ENCODE data around the gene HNRNPAB.
"Not testable (repeated sequence)": the region's sequence is repeated elsewhere in the genome, so short reads cannot be mapped to it uniquely, and the experiment has no call there.

HNRNPAB gene

DNA sequence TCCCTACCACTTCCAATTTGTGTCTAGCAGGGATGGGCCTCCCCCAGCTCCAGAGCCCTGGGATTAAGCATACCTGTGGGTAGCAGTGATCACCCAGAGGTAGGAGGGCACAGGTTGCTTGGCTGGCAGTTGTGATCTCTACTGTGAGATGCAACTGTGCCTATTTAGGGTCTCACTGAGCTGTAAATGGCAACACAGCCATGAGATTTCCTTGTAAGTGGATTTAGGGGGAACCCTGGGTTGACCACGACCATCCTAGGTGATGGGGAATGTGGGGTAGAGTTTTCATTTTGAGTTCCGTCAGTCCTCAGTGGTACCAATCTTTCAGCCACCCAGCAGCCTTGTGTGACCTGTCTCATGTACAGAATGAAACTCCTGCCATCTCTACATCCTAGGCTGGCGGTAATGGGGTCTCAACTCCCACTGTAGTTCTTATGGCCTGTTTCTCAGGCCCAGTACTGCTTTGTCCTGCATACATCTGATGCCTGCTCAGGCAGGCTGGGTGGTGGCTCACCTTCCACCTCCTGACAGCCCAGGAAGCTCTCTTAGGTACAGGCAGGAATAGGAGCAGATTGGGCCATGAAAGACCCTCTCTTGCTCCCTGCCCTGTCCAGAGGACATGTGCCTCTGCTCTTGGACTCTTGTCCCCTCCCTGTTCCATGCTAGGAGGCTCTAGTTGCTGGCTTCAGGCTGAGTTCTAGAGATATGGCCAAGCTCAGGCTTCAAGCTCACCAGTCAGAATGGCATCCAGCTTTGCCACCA lies 8.1 kb downstream of the HNRNPAB start:
- DNase-seq (ENCODE audit: low read depth in 2 of 2), result no peak

DNA sequence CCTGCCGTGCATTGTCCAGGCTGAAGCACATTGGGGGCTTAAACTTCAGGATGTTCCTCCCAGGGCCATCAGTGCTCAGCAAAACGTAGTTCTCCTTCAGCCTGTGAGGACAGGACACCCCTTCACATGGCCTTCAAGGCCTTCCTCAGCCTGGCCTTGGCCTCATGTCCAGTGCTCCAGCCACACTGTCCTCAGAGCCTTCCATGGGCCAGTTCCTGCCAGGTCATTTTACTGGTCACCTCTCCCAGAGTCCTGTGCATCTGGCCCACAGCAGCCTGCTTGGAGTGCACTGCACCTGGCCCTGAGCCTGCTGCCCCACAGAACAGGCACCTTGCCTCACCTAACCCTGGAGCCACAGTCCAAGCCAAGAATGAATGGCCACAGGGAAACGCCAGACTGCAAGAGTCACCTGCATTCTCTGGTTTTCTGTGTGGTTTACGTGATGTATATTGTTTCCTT lies 8.7 kb downstream of the HNRNPAB start:
- no peak for DNase-seq (ENCODE audit: low read depth in 2 of 2)

- no peak for DNase-seq (ENCODE audit: low read depth in 2 of 2)
These were observed 9.4 kb downstream of the HNRNPAB start for GRCh38 chr5:178213748-178214151.

GRCh38 chr5:178214160-178214803 lies 9.9 kb downstream of the HNRNPAB start:
- no peak for DNase-seq (ENCODE audit: low read depth in 2 of 2)

DNA sequence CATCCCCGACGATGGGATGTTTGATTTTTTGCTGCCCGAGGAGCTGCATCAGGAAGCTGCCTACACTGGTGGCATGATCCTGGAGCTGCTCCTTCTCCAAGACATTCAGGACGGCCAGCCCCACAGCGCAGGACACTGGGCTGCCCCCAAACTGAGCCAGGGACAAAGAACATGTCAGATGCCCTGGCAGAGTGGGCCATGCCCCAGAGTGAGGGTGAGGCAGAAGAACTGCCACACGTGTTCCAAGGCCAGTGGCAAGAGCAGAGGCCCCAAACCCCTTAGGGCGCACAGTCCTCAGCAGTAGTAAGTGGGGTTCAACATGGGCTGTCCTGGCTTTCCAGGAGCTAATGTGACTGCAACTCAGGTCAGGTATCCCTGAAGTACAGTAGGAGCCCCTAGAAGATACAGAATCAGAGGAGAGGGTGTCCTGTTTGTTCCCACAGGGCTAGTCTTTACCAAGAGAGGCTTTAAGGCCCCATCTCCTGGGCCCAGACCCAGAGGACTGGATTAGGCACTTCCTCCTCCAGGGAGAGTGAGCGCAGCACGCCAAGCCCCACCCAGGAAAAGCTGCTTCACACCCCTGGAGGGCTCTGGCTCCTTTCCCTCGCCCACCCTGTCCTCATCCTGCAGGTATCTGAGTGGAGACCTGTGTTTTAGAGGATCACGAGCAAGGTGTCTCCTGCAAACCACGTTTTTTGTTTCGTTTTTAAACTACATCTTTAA lies 11.1 kb downstream of the HNRNPAB start:
- no peak for DNase-seq (ENCODE audit: low read depth in 2 of 2)

DNA sequence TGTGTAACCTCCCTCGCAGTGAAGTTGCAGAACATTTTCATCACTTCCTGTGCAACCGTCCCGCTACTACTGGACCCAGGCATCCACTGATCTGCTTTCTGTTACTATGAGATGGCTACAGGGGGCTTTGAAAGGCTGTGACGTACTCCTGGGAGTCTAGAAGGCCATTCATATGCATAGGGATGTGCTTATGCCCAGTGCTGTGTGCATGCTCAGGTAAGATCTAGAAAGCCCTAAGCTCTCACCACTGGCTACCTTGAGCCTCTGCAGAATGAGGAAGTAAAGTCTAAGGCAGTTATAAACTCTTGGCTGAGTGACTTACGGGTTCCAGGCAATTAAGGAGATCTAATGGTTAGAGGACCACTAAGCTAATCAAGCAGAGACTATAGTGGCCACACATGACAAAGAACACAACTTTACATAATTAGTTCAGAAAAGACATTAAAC lies 11.8 kb downstream of the HNRNPAB start:
- DNase-seq (ENCODE audit: low read depth in 2 of 2), result no peak

DNA sequence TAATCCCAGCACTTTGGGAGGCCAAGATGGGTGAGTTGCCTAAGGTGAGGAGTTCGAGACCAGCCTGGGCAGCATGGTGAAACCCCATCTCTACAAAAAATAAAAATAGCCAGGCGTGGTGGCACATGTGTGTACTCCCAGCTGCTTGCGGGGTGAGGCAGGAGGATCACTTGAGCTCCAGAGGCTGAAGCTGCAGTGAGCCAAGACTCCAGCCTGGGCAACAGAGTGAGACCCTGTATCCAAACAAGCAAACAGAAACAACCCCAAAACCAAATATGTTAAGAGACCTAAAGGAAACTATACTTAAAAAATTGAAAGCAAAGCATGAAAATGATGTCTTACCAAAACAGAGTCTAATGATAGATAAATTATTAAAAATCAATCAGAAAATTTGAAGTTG lies 12.4 kb downstream of the HNRNPAB start:
- no peak for DNase-seq (ENCODE audit: low read depth in 2 of 2)

GRCh38 chr5:178218237-178218776 lies 14.0 kb downstream of the HNRNPAB start:
- DNase-seq (ENCODE audit: low read depth in 2 of 2), result no peak

- DNase-seq (ENCODE audit: low read depth in 2 of 2), result no peak
These were observed 14.5 kb downstream of the HNRNPAB start for GRCh38 chr5:178218827-178219226.

- DNase-seq (ENCODE audit: low read depth in 2 of 2), result no peak
These were observed 16.9 kb downstream of the HNRNPAB start for GRCh38 chr5:178221282-178221681.

GRCh38 chr5:178221853-178222252 lies 17.5 kb downstream of the HNRNPAB start:
- DNase-seq (ENCODE audit: low read depth in 2 of 2), result no peak

GRCh38 chr5:178222292-178222691 lies 18.0 kb downstream of the HNRNPAB start:
- DNase-seq (ENCODE audit: low read depth in 2 of 2), result no peak

- no peak for DNase-seq (ENCODE audit: low read depth in 2 of 2)
These were observed 19.0 kb downstream of the HNRNPAB start for GRCh38 chr5:178223196-178223773.

DNA sequence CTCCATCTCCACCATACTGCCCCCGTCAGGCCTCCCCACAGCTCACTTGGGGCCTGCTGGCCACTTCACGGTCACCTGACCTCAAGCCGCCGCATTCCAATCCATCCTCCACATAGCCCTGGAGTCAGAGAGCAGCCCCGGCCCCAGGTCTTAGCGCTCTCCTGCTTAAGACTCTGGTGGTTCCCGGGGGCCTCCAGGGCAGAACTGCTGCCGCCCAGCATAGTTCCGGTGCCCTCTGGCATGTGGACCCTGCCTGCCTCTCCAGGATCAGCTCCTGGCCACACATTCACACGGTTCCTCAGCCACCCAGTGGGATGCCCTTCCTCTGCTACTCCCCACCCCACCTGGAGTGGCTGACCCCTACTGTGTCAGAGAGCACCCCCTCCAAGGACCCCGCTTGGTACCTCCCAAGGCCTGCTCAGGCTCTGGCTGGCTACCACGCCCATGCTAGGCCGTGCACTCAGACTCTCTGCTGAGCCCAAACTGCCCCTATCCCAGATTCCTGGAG lies 19.5 kb downstream of the HNRNPAB start:
- DNase-seq (ENCODE audit: low read depth in 2 of 2), result no peak

DNA sequence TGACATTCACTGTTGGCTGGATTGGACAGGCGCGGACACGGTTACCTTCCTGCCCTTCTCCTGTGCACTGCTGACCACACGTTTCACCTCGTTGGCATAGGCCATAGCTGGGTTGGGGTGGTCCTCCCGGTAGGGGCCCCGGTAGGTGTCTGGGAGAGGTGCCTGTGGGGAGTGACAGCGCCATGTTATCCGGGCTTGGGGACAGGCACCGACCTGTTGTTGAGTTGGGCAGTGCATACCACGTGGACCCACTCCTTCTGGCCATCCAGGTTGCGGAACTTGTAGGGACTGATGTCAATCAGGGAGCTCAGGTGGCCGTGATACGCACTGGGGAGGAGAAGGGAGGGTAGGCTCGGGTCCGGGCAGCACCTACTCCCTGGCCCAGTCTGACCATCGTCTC lies 20.1 kb downstream of the HNRNPAB start:
- no peak for DNase-seq (ENCODE audit: low read depth in 2 of 2)

GRCh38 chr5:178225174-178225573 lies 20.8 kb downstream of the HNRNPAB start:
- DNase-seq (ENCODE audit: low read depth in 2 of 2), result no peak

DNA sequence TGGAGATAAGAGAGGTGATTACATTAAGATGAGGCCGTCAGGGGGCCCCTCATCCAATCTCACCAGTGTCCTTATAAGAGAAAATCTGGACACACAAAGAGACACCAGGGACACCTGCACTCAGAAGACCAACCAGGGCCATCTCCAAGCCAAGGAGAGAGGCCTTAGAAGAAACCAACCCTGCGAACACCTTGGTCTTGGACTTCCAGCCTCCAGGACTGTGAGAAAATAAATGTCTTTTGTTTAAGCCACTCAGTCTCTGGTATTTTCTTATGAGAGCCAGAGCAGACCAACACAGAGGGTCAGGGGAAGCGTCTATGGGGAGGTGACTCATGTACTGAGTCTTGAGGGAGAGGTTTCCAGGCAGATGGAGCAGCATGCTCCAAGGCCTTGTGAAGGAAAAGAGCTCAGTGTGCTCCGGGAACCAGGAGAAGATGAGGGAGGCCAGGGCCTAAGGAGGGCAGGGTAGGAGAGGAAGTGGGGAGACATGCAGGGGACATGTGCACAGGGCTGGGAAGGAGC lies 22.9 kb downstream of the HNRNPAB start:
- no peak for DNase-seq (ENCODE audit: low read depth in 2 of 2)

DNA sequence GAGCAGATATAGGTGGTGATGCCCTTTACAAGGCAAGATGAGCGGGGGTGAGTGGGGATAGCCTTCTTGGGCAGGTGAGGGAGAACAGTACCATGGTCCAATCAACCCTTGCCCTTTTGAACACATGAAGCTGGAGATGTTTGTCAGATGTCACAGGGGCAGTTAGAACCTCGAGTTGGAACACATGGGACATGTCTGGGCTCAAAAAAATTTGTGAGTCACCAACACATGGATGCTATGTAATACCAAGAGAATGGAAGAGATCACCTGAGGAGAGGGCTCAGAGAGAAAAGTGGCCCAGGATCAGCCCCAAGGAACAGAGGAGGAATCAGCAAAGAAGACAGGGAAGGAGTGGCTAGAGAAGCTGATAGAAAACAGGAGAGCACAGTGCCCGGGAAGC lies 23.6 kb downstream of the HNRNPAB start:
- no peak for DNase-seq (ENCODE audit: low read depth in 2 of 2)

- no peak for DNase-seq (ENCODE audit: low read depth in 2 of 2)
These were observed 24.3 kb downstream of the HNRNPAB start for GRCh38 chr5:178228609-178229008.

DNA sequence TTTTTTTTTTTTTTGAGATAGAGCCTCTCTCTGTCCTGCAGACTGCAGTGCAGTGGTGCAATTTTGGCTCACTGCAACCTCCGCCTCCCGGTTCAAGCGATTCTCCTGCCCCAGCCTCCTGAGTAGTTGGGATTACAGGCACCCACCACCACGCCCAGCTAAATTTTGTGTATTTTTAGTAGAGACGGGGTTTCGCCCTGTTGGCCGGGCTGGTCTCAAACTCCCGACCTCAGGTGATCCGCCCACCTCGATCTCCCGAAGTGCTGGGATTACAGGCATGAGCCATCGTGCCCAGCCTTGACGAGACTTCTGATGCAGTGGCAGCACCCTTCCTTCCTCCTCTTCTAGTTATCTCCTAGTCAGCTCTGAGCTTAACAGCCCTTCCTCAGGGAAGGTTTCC lies 24.8 kb downstream of the HNRNPAB start:
- not testable (repeated sequence) for DNase-seq (ENCODE audit: low read depth in 2 of 2)

DNA sequence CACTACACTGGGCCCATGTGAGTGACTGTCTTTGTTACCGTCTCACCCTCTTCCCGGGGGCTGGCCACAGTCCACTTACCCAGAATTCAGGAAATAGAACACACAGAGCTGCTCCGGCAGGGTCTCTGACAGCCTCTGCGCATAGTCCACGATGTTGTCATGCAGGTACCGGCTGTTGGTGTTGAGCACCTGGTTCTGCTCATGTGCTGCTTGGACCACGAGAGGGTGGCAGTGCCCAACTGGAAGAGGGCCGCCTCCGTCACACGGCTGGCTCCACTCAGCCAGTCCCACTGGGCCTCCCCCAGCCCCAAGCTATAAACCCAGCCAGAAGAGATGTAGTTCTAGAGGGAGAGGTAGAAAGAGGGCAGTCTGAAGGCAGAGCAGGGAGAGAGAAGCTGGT lies 25.5 kb downstream of the HNRNPAB start:
- no peak for DNase-seq (ENCODE audit: low read depth in 2 of 2)

All from stimulated activated CD4-positive, alpha-beta T cell treated with anti-CD3 and anti-CD28 coated beads, Interleukin-12 subunit alpha, Interleukin-12 subunit beta, amount 100 ng/mL, for 24 hours (primary cell).